HG03460 (cell line): ENCODE data around the gene NSUN5.
A peak's percentile ranks its signal among the peaks of the same experiment; 100 is the strongest.
"Not testable (repeated sequence)": the region's sequence is repeated elsewhere in the genome, so short reads cannot be mapped to it uniquely, and the experiment has no call there.

Experiments used
- ATAC-seq: cut with Tn5 transposase; IDR thresholded peaks from one replicate; pipeline ENCODE4 v1.9.1; 2021; ENCODE audit not compliant: unreplicated experiment

NSUN5 gene

GRCh38 chr7:73308665-73309214, at the start of gene NSUN5:
NSUN5 (minus strand) TSS chr7:73308826; CDS start chr7:73308790, 36 bp downstream.
- ATAC-seq, result peak; percentile 86

GRCh38 chr7:73356159-73356558, 47.5 kb upstream of the NSUN5 start:
- ATAC-seq, result no peak

GRCh38 chr7:73354821-73355220, 46.2 kb upstream of the NSUN5 start:
- no peak for ATAC-seq

GRCh38 chr7:73354196-73354595, 45.6 kb upstream of the NSUN5 start:
- no peak for ATAC-seq

GRCh38 chr7:73353243-73353642, 44.6 kb upstream of the NSUN5 start:
- ATAC-seq, result no peak

GRCh38 chr7:73352784-73353183, 44.2 kb upstream of the NSUN5 start:
- no peak for ATAC-seq

GRCh38 chr7:73351447-73352167, 43.0 kb upstream of the NSUN5 start:
- no peak for ATAC-seq

GRCh38 chr7:73350306-73351068, 41.9 kb upstream of the NSUN5 start:
- ATAC-seq, result no peak

GRCh38 chr7:73349763-73350162, 41.1 kb upstream of the NSUN5 start:
- no peak for ATAC-seq

GRCh38 chr7:73345951-73346350, 37.3 kb upstream of the NSUN5 start:
- no peak for ATAC-seq

GRCh38 chr7:73345538-73345937, 36.9 kb upstream of the NSUN5 start:
- ATAC-seq, result no peak

- ATAC-seq, result no peak
These were observed 35.2 kb upstream of the NSUN5 start for GRCh38 chr7:73343671-73344380.

GRCh38 chr7:73342645-73343044, 34.0 kb upstream of the NSUN5 start:
- no peak for ATAC-seq

- ATAC-seq, result no peak
These were observed 33.3 kb upstream of the NSUN5 start for GRCh38 chr7:73341877-73342276.

- no peak for ATAC-seq
These were observed 31.9 kb upstream of the NSUN5 start for GRCh38 chr7:73340514-73340913.

GRCh38 chr7:73338321-73338720, 29.7 kb upstream of the NSUN5 start:
- ATAC-seq, result no peak

GRCh38 chr7:73332447-73332846, 23.8 kb upstream of the NSUN5 start:
- no peak for ATAC-seq

GRCh38 chr7:73330772-73331171, 22.1 kb upstream of the NSUN5 start:
- ATAC-seq, result no peak

GRCh38 chr7:73329861-73330581, 21.4 kb upstream of the NSUN5 start:
- ATAC-seq, result no peak

- ATAC-seq, result no peak
These were observed 20.1 kb upstream of the NSUN5 start for GRCh38 chr7:73328696-73329095.

- not testable (repeated sequence) for ATAC-seq
These were observed 19.3 kb upstream of the NSUN5 start, which contains the start of the genes FKBP6 and TRIM50 for GRCh38 chr7:73327922-73328321. FKBP6 (plus strand) TSS chr7:73328161; CDS start chr7:73328429, 268 bp downstream. TRIM50 (minus strand) TSS chr7:73328082; CDS start chr7:73324787, 3,295 bp downstream.
